Measurements from ENCODE around the gene IL17REL. TPM values are rescaled to one million over a fixed set of nuclear protein-coding genes. Genes with fewer than 3 reads are reported as not detected.

IL17REL gene
- total and polyA plus RNA-seq, 2 of the 13 experiments (the other 11 are each of a cell fraction or from before 2014, with no cell fraction given): not detected

- no peak for TF ChIP-seq YY1 (IDR thresholded peaks at IDR 0.05; ENCODE audit: insufficient read depth, insufficient replicate concordance, low read depth, low read length)
- TF ChIP-seq YEATS2 (CRISPR knock-in tag; IDR thresholded peaks at IDR 0.05; ENCODE audit: borderline replicate concordance): peak; percentile 39; the same call in 1 of the 2 replicates
- 0 out of 2 replicates have a peak, but pooled peaks have one; percentile 34 for TF ChIP-seq NFIB (CRISPR knock-in tag; IDR thresholded peaks at IDR 0.05; ENCODE audit: borderline replicate concordance)
- no peak for TF ChIP-seq REST (IDR thresholded peaks at IDR 0.05; ENCODE audit: borderline replicate concordance in 1 of 2, low read depth in 1 of 2, low read length in 2 of 2)
- TF ChIP-seq MLXIP (CRISPR knock-in tag; IDR thresholded peaks at IDR 0.05; ENCODE audit: borderline replicate concordance): peak; percentile 76; the same call in 1 of the 2 replicates
- TF ChIP-seq DNMT3B (CRISPR knock-in tag; conservative IDR thresholded peaks at IDR 0.05): 0 out of 2 replicates have a peak, but pooled peaks have one; percentile 48
- TF ChIP-seq MED13 (CRISPR knock-in tag; IDR thresholded peaks at IDR 0.05): peak; percentile 42; the same call in 1 of the 2 replicates
- peak; percentile 42; the same call in 1 of the 2 replicates for TF ChIP-seq THRA (CRISPR knock-in tag; IDR thresholded peaks at IDR 0.05; ENCODE audit: borderline replicate concordance)
- peak; percentile 73 for TF ChIP-seq ZFX (CRISPR knock-in tag; IDR thresholded peaks at IDR 0.05; ENCODE audit: low read depth)
- peak; percentile 46; the same call in 1 of the 2 replicates for TF ChIP-seq ZSCAN21 (CRISPR knock-in tag; IDR thresholded peaks at IDR 0.05; ENCODE audit: borderline replicate concordance)
- 0 out of 2 replicates have a peak, but pooled peaks have one; percentile 35 for TF ChIP-seq HMG20B (CRISPR knock-in tag; conservative IDR thresholded peaks at IDR 0.05)
- TF ChIP-seq SOX6 (IDR thresholded peaks at IDR 0.05): no peak
- peak; percentile 77; the same call in 1 of the 2 replicates for TF ChIP-seq SOX6 (CRISPR knock-in tag; IDR thresholded peaks at IDR 0.05)
- no peak for TF ChIP-seq ZNF44 (CRISPR knock-in tag; IDR thresholded peaks at IDR 0.05)
- 0 out of 2 replicates have a peak, but pooled peaks have one; percentile 70 for TF ChIP-seq ZNF713 (CRISPR knock-in tag; IDR thresholded peaks at IDR 0.05)
Measured at GRCh38 chr22:49951986-49952896, 60.3 kb downstream of the IL17REL start (continued).

Data from HepG2 (cell line).